ENCODE measurements around the gene ZNF385B. TPM values are rescaled to one million over a fixed set of nuclear protein-coding genes. Genes with fewer than 3 reads are reported as not detected.

ZNF385B gene
- total and polyA plus RNA-seq, 9 donors, result 3.9 to 17.1 (median 12.5) TPM

DNA sequence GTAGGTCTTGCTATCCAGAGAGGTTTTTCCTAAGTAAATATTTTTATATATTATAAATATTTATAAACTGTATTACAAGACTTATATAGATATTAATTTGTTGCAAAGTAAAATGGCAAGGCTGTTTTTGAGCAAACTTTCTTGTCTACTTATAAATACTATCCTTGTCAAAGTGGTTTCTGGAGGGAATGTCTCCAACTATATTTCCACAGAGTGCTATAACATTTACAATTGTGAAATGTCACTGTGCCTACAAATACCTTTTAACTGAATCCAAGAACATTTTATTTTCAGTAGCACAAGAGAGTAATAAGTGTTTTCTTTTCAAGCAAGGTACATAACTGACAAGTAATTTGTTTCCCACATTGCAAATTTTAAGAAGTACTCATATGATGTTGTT is 256.8 kb downstream of the ZNF385B start:
- H3K27me3 ChIP-seq (ENCODE audit: control insufficient read depth, insufficient read depth, low read length), result no peaks in the 10 kb centered on the region
- H3K9me3 ChIP-seq (replicated peaks; ENCODE audit: control insufficient read depth, low read depth, low read length), result no peaks in the 10 kb centered on the region
- DNase-seq, result no peak
- no peaks in the 10 kb centered on the region for H3K36me3 ChIP-seq (ENCODE audit: control insufficient read depth, insufficient read depth, low read length)
- no peak overlapping the region for H3K4me3 ChIP-seq (ENCODE audit: low read length)
- H3K27ac ChIP-seq (ENCODE audit: low read length), result no peak overlapping the region
- no peaks in the 10 kb centered on the region for H3K4me1 ChIP-seq (ENCODE audit: control insufficient read depth, insufficient read depth, low read length)

GRCh38 chr2:179602452-179602851 is 259.0 kb downstream of the ZNF385B start:
- no peak for DNase-seq
- H3K4me1 ChIP-seq (ENCODE audit: control insufficient read depth, insufficient read depth, low read length), result no peaks in the 10 kb centered on the region
- no peak overlapping the region for H3K4me3 ChIP-seq (ENCODE audit: low read length)
- no peak overlapping the region for H3K27ac ChIP-seq (ENCODE audit: low read length)
- H3K27me3 ChIP-seq (ENCODE audit: control insufficient read depth, insufficient read depth, low read length), result no peaks in the 10 kb centered on the region
- no peaks in the 10 kb centered on the region for H3K9me3 ChIP-seq (replicated peaks; ENCODE audit: control insufficient read depth, low read depth, low read length)
- no CpG with 5 or more reads among the region's 4 CpGs for WGBS (ENCODE audit: insufficient coverage)
- H3K36me3 ChIP-seq (ENCODE audit: control insufficient read depth, insufficient read depth, low read length), result no peaks in the 10 kb centered on the region

GRCh38 chr2:179596018-179596417 is 265.4 kb downstream of the ZNF385B start:
- Histone ChIP-seq H3K27ac (ENCODE audit: low read length) (no peak overlapping the region), H3K9me3 (replicated peaks; ENCODE audit: control insufficient read depth, low read depth, low read length) (no peaks in the 10 kb centered on the region), H3K4me3 (ENCODE audit: low read length) (no peak overlapping the region), H3K27me3 (ENCODE audit: control insufficient read depth, insufficient read depth, low read length) (no peaks in the 10 kb centered on the region), H3K36me3 (ENCODE audit: control insufficient read depth, insufficient read depth, low read length) (no peaks in the 10 kb centered on the region), H3K4me1 (ENCODE audit: control insufficient read depth, insufficient read depth, low read length) (no peaks in the 10 kb centered on the region)
- no CpG with 5 or more reads among the region's 1 CpG for WGBS (ENCODE audit: insufficient coverage)
- DNase-seq, result no peak

DNA sequence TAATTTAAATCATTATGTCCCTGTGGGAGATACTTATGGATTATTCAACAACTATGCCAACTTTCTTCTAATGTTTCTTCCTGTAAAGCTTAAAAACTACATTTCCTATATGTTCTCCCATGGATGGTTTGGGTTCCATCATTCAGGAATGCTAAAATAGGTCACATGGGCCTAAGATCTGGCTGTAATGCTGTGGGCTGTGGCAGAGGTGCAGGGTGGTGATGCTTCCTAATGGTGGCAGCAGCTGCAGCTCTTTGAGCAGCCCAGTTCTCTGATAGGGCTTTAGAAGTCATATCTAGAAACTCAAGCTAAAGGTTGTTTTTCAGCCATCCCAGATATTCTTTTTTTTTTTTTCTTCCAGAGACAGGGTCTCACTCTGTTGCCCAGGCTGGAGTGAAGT is 266.1 kb downstream of the ZNF385B start:
- no peak overlapping the region for H3K27ac ChIP-seq (ENCODE audit: low read length)
- no peaks in the 10 kb centered on the region for H3K4me1 ChIP-seq (ENCODE audit: control insufficient read depth, insufficient read depth, low read length)
- H3K9me3 ChIP-seq (replicated peaks; ENCODE audit: control insufficient read depth, low read depth, low read length), result no peaks in the 10 kb centered on the region
- H3K4me3 ChIP-seq (ENCODE audit: low read length), result no peak overlapping the region
- no peaks in the 10 kb centered on the region for H3K27me3 ChIP-seq (ENCODE audit: control insufficient read depth, insufficient read depth, low read length)
- H3K36me3 ChIP-seq (ENCODE audit: control insufficient read depth, insufficient read depth, low read length), result no peaks in the 10 kb centered on the region
- no peak for DNase-seq

DNA sequence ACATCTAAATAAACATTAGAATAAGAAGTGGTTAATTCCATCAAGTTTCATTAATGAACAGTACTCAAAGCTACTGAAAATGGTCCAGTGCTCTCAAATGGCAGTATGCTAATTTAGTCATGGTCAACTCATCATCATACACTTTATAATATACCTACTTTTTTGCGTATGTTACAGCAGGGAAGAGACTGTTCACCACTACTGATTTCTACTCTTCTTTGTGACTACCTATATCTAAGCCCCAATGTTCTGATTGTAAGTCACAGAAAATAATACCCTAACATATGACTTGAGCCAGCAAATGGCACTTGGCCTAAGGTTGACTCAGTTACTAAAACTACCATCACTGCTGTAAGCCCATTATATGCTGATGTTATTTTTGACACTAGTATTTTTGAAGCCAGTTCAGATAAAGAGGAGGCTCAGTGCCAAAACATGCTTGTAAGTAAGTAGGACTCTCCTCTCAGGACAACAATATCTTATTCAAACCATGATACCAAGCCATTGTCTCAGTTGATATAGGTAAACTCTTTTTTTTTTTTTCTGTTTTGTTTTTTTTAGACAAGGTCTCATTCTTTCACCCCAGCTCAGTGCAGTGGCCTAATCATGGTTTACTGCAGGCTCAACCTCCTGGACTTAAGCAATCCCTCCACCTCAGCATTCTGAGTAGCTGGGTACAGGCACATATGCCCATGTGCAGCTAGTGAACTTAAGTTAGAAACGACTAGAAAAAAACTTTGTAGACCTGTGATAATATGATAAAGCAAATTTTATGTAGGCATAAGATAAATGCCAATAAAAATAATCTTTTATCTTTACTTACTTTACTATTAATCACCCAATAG is 266.9 kb downstream of the ZNF385B start:
- Histone ChIP-seq H3K36me3 (ENCODE audit: control insufficient read depth, insufficient read depth, low read length) (no peaks in the 10 kb centered on the region), H3K4me3 (ENCODE audit: low read length) (no peak overlapping the region), H3K4me1 (ENCODE audit: control insufficient read depth, insufficient read depth, low read length) (no peaks in the 10 kb centered on the region), H3K9me3 (replicated peaks; ENCODE audit: control insufficient read depth, low read depth, low read length) (no peaks in the 10 kb centered on the region), H3K27me3 (ENCODE audit: control insufficient read depth, insufficient read depth, low read length) (no peaks in the 10 kb centered on the region), H3K27ac (ENCODE audit: low read length) (no peak overlapping the region)
- peak; percentile 21 for DNase-seq
- 100% methylated on average over 1 of the region's 2 CpGs for WGBS (ENCODE audit: insufficient coverage)

DNA sequence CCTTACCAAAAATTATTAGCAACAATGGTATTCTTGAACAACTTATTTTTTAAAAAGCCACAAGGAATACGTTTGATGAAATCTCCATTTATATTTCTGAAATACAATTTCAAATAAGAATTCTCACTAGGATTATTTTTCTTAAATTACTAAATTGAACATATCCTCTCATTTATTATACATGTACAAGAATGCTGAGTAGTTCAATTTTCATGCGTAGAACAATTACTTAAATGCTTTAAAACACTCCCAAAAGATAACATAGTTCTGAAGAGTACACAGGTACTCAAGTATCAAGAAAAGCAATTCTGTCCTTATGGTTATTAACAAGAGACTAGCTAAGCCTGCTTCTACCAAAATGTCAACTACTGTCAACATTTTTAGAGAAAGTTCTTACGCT is 268.1 kb downstream of the ZNF385B start:
- no CpG with 5 or more reads among the region's 3 CpGs for WGBS (ENCODE audit: insufficient coverage)
- H3K36me3 ChIP-seq (ENCODE audit: control insufficient read depth, insufficient read depth, low read length), result no peaks in the 10 kb centered on the region
- H3K27me3 ChIP-seq (ENCODE audit: control insufficient read depth, insufficient read depth, low read length), result no peaks in the 10 kb centered on the region
- no peaks in the 10 kb centered on the region for H3K9me3 ChIP-seq (replicated peaks; ENCODE audit: control insufficient read depth, low read depth, low read length)
- no peak overlapping the region for H3K4me3 ChIP-seq (ENCODE audit: low read length)
- no peak overlapping the region for H3K27ac ChIP-seq (ENCODE audit: low read length)
- DNase-seq, result no peak
- no peaks in the 10 kb centered on the region for H3K4me1 ChIP-seq (ENCODE audit: control insufficient read depth, insufficient read depth, low read length)

DNA sequence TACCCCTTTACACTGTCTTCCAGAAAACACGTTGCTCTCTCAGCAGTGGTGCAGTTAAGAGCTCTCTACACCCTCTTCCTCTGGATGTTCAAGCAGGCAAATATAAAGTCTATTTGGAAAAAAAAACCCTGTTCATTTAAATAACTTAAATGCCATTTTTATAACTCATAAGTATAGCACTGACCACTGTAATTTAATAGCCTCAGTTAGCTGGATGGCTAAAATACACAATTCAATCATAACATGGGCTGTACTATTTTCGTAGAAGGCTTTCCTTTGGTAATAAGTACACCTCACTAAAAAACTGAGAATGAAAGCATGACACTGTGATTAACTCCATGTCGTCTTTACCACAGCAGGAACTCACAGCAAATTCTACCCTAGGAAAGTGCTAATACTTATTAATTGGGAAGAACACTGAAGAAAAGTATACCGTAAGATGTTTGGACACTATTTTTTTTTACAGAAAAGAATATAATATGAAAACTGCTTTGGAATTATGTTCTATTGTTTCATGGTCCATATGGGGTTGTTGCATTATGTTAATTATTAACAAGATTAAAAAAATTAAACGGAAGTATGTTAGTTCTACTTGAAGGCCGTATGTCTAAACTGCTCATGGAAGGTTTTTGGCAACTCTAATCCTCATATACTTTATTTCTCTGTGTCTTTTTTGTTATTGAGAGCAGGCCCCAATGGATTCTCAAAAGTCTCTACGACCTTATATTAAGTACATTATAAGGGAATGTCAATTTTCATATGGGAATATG is 269.1 kb downstream of the ZNF385B start:
- no CpG with 5 or more reads among the region's 7 CpGs for WGBS (ENCODE audit: insufficient coverage)
- Histone ChIP-seq H3K9me3 (replicated peaks; ENCODE audit: control insufficient read depth, low read depth, low read length) (no peaks in the 10 kb centered on the region), H3K4me3 (ENCODE audit: low read length) (no peak overlapping the region), H3K4me1 (ENCODE audit: control insufficient read depth, insufficient read depth, low read length) (no peaks in the 10 kb centered on the region), H3K27ac (ENCODE audit: low read length) (no peak overlapping the region), H3K36me3 (ENCODE audit: control insufficient read depth, insufficient read depth, low read length) (no peaks in the 10 kb centered on the region), H3K27me3 (ENCODE audit: control insufficient read depth, insufficient read depth, low read length) (no peaks in the 10 kb centered on the region)
- no peak for DNase-seq

DNA sequence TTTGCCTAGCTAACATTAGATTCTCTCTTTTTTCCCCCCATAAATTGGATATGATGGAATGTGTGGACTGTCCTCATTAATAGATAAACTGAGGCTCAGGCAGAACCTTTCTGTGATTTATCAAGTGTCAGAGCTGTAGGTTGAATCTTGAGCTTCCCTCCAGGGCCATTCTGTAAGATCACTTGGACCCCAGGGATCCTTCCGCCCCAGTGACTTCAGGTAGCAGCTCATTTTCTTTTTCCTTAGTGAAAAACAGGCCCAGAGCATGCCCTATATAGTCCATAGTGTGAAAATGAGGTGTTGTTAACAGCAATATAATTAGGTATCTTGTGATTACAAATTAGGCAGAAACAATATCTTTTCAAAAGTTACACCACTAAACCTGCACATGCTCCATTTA is 269.7 kb downstream of the ZNF385B start:
- H3K4me1 ChIP-seq (ENCODE audit: control insufficient read depth, insufficient read depth, low read length), result no peaks in the 10 kb centered on the region
- no peak overlapping the region for H3K27ac ChIP-seq (ENCODE audit: low read length)
- no peak overlapping the region for H3K4me3 ChIP-seq (ENCODE audit: low read length)
- no peaks in the 10 kb centered on the region for H3K27me3 ChIP-seq (ENCODE audit: control insufficient read depth, insufficient read depth, low read length)
- no peak for DNase-seq
- no peaks in the 10 kb centered on the region for H3K36me3 ChIP-seq (ENCODE audit: control insufficient read depth, insufficient read depth, low read length)
- H3K9me3 ChIP-seq (replicated peaks; ENCODE audit: control insufficient read depth, low read depth, low read length), result no peaks in the 10 kb centered on the region
- no CpG with 5 or more reads among the region's 1 CpG for WGBS (ENCODE audit: insufficient coverage)

- no CpG with 5 or more reads among the region's 3 CpGs for WGBS (ENCODE audit: insufficient coverage)
Observed at GRCh38 chr2:179588486-179589145, 272.8 kb downstream of the ZNF385B start.

DNA sequence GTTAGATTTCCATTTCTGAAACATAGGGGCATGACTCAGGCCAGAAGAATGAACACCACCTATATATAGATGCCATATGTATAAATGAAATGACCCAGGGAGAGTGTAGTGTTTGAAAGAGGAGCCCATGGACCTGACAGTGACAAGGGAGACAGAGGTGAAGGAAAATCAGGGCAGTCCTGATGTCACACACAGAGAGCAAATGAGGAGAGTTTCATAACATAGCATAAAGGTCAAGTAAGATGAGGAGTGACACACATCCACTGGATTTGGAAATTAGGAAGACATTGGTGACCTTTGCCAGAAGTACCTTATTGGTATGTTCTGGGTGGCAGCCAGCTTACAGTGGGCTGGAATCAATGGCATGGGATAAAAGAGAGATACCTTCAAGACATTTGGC is 276.7 kb downstream of the ZNF385B start:
- H3K4me1 ChIP-seq (ENCODE audit: control insufficient read depth, insufficient read depth, low read length), result peaks cover 2% of the 10 kb centered on the region
- no peaks in the 10 kb centered on the region for H3K27me3 ChIP-seq (ENCODE audit: control insufficient read depth, insufficient read depth, low read length)
- no peak overlapping the region for H3K27ac ChIP-seq (ENCODE audit: low read length)
- H3K4me3 ChIP-seq (ENCODE audit: low read length), result no peak overlapping the region
- H3K36me3 ChIP-seq (ENCODE audit: control insufficient read depth, insufficient read depth, low read length), result no peaks in the 10 kb centered on the region
- no peak for DNase-seq
- H3K9me3 ChIP-seq (replicated peaks; ENCODE audit: control insufficient read depth, low read depth, low read length), result no peaks in the 10 kb centered on the region

More at GRCh38 chr2:179588486-179589145, 272.8 kb downstream of the ZNF385B start:
- no peak for DNase-seq
- Histone ChIP-seq H3K27ac (ENCODE audit: low read length) (no peak overlapping the region), H3K9me3 (replicated peaks; ENCODE audit: control insufficient read depth, low read depth, low read length) (no peaks in the 10 kb centered on the region), H3K4me3 (ENCODE audit: low read length) (no peak overlapping the region), H3K36me3 (ENCODE audit: control insufficient read depth, insufficient read depth, low read length) (no peaks in the 10 kb centered on the region), H3K27me3 (ENCODE audit: control insufficient read depth, insufficient read depth, low read length) (no peaks in the 10 kb centered on the region), H3K4me1 (ENCODE audit: control insufficient read depth, insufficient read depth, low read length) (no peaks in the 10 kb centered on the region)

Measured in muscle of leg (tissue), 11 donors.